ENCODE results near the gene PRPSAP1.

Gene PRPSAP1

DNA sequence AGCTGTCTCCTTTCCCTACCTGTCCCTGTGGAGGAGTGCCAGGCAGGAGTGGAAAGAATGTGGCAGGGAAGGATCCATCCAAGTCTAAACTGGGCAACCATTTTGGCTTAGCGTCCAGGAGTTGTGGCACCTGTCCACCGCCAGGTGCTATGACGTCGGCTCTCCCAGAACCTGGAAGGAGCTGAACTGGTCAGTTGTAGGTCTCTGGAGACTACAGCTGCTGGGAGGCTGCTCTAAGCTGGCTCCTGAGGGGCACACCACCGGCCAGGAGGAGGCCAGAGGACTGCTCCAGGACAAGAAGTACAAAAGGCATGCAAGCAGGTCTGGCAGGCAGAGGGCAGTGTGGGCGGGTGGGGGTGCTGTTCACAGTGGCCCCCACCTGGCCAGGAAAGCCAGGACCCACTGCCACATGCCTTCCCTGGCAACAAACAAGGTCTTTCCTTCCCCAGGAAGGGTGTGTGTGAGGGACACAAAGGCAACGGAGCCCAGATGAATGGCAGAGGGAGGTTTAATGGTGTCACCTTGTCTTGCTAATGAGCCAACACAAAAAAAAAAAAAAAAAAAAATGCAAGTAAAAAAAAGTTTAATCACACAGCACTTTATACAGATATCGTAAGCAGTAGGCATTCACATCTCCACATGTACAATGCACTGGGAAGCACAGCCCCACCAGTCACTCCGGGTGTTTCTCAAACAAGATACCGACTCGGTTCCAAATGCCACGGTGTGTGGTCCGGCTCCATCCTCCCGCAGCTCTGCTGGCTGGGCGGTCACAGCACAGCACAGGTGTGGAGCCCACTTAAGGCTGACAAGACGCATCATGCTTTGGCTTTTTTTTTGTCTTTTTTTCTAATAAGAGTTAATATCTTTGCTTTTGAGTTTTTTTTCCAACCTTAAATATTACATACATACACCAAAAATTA, 35.5 kb upstream of the PRPSAP1 start:
- H3K4me3 ChIP-seq (ENCODE audit: low read length), result no peak overlapping the region
- H3K9ac ChIP-seq (ENCODE audit: low read length), result no peak overlapping the region
- H3K9me3 ChIP-seq (ENCODE audit: control insufficient read depth, low read length), result no peaks in the 10 kb centered on the region
- H3K36me3 ChIP-seq (ENCODE audit: control insufficient read depth, insufficient read depth, low read length), result no peaks in the 10 kb centered on the region
- peaks cover 20% of the 10 kb centered on the region for H3K4me1 ChIP-seq (ENCODE audit: control insufficient read depth, insufficient read depth, low read length)
- peaks cover 16% of the 10 kb centered on the region for H3K27me3 ChIP-seq (ENCODE audit: control insufficient read depth, insufficient read depth, low read length)

DNA sequence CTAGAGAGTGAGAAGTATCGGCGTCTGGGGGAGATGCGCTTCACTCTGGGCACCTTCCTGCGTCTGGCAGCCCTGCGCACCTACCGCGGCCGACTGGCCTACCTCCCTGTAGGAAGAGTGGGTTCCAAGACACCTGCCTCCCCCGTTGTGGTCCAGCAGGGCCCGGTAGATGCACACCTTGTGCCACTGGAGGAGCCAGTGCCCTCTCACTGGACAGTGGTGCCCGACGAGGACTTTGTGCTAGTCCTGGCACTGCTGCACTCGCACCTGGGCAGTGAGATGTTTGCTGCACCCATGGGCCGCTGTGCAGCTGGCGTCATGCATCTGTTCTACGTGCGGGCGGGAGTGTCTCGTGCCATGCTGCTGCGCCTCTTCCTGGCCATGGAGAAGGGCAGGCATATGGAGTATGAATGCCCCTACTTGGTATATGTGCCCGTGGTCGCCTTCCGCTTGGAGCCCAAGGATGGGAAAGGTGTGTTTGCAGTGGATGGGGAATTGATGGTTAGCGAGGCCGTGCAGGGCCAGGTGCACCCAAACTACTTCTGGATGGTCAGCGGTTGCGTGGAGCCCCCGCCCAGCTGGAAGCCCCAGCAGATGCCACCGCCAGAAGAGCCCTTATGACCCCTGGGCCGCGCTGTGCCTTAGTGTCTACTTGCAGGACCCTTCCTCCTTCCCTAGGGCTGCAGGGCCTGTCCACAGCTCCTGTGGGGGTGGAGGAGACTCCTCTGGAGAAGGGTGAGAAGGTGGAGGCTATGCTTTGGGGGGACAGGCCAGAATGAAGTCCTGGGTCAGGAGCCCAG, 33.5 kb upstream of the PRPSAP1 start:
- Histone ChIP-seq H3K27me3 (ENCODE audit: control insufficient read depth, insufficient read depth, low read length) (peaks cover 30% of the 10 kb centered on the region), H3K4me3 (ENCODE audit: low read length) (no peak overlapping the region), H3K36me3 (ENCODE audit: control insufficient read depth, insufficient read depth, low read length) (no peaks in the 10 kb centered on the region), H3K9ac (ENCODE audit: low read length) (no peak overlapping the region), H3K9me3 (ENCODE audit: control insufficient read depth, low read length) (no peaks in the 10 kb centered on the region), H3K4me1 (ENCODE audit: control insufficient read depth, insufficient read depth, low read length) (peaks cover 32% of the 10 kb centered on the region)

GRCh38 chr17:76385892-76386786, 32.4 kb upstream of the PRPSAP1 start:
- no peaks in the 10 kb centered on the region for H3K9me3 ChIP-seq (ENCODE audit: control insufficient read depth, low read length)
- peak overlapping the region; percentile 41 for H3K4me3 ChIP-seq (ENCODE audit: low read length)
- H3K36me3 ChIP-seq (ENCODE audit: control insufficient read depth, insufficient read depth, low read length), result no peaks in the 10 kb centered on the region
- H3K27me3 ChIP-seq (ENCODE audit: control insufficient read depth, insufficient read depth, low read length), result peaks cover 30% of the 10 kb centered on the region
- peak overlapping the region; percentile 47 for H3K9ac ChIP-seq (ENCODE audit: low read length)
- peaks cover 32% of the 10 kb centered on the region for H3K4me1 ChIP-seq (ENCODE audit: control insufficient read depth, insufficient read depth, low read length)

DNA sequence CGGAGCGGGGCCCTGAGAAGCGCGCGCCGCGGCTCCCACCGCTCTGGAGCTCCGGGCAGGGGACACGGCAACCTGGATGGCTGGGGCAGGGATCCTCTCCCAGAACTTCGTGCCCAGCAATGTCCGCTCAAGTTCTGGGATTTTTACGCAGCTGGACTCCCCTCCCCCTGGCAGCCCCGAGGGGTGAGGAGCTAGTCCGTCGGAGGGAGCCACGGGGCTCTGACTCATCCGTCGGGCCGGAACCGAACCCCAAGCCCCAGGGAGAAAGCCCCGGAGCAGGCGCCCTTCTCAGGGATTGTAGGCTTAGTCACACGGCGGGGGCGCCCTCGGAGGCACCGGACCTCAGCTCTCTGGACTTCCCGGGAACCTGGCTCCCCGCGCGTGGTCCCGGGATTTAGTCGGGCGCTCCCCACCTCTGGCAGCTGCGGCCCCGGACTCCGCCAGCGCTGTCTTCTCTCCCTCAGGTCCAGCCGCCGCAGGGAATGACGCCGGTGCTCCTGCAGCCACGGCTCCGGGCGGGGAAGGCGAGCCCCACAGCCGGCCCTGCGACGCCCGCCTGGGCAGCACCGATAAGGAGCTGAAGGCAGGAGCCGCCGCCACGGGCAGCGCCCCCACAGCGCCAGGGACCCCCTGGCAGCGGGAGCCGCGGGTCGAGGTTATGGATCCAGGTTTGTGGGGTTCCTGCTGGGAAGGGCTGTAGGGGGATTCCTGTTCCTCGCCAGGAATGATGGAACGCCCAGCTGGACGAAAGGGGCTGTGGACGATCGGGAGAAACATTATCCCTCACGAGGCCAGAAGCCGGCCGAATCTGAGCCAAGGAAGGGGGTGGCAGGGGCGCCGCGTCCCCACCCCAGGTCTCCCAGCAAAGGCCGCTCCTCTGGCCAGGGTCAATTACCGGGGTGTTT, 31.5 kb upstream of the PRPSAP1 start:
- Histone ChIP-seq H3K36me3 (ENCODE audit: control insufficient read depth, insufficient read depth, low read length) (no peaks in the 10 kb centered on the region), H3K9ac (ENCODE audit: low read length) (peak overlapping the region; percentile 47), H3K4me1 (ENCODE audit: control insufficient read depth, insufficient read depth, low read length) (peaks cover 32% of the 10 kb centered on the region), H3K4me3 (ENCODE audit: low read length) (peak overlapping the region; percentile 41), H3K27me3 (ENCODE audit: control insufficient read depth, insufficient read depth, low read length) (peaks cover 30% of the 10 kb centered on the region), H3K9me3 (ENCODE audit: control insufficient read depth, low read length) (no peaks in the 10 kb centered on the region)

GRCh38 chr17:76384222-76384986, 30.7 kb upstream of the PRPSAP1 start, which contains the start of gene SPHK1:
Gene SPHK1 (plus strand): TSS chr17:76384609. CDS start chr17:76385645, 1,036 bp downstream.
- peak within 1 kb of the TSS; percentile 47 for H3K9ac ChIP-seq (ENCODE audit: low read length)
- peaks cover 32% of the 10 kb centered on the region for H3K4me1 ChIP-seq (ENCODE audit: control insufficient read depth, insufficient read depth, low read length)

GRCh38 chr17:76383546-76384221, 30.0 kb upstream of the PRPSAP1 start:
- Histone ChIP-seq H3K4me3 (ENCODE audit: low read length) (peak overlapping the region; percentile 36), H3K36me3 (ENCODE audit: control insufficient read depth, insufficient read depth, low read length) (no peaks in the 10 kb centered on the region), H3K4me1 (ENCODE audit: control insufficient read depth, insufficient read depth, low read length) (peaks cover 32% of the 10 kb centered on the region), H3K9me3 (ENCODE audit: control insufficient read depth, low read length) (no peaks in the 10 kb centered on the region), H3K27me3 (ENCODE audit: control insufficient read depth, insufficient read depth, low read length) (peaks cover 30% of the 10 kb centered on the region), H3K9ac (ENCODE audit: low read length) (peak overlapping the region; percentile 15)

More at GRCh38 chr17:76384222-76384986, 30.7 kb upstream of the PRPSAP1 start, which contains the start of gene SPHK1:
- Histone ChIP-seq H3K27me3 (ENCODE audit: control insufficient read depth, insufficient read depth, low read length) (peaks cover 30% of the 10 kb centered on the region), H3K9me3 (ENCODE audit: control insufficient read depth, low read length) (no peaks in the 10 kb centered on the region), H3K4me3 (ENCODE audit: low read length) (peak within 1 kb of the TSS; percentile 41), H3K36me3 (ENCODE audit: control insufficient read depth, insufficient read depth, low read length) (no peaks in the 10 kb centered on the region)

- Histone ChIP-seq H3K4me3 (ENCODE audit: low read length) (peak overlapping the region; percentile 36), H3K36me3 (ENCODE audit: control insufficient read depth, insufficient read depth, low read length) (no peaks in the 10 kb centered on the region), H3K9me3 (ENCODE audit: control insufficient read depth, low read length) (no peaks in the 10 kb centered on the region), H3K27me3 (ENCODE audit: control insufficient read depth, insufficient read depth, low read length) (peaks cover 30% of the 10 kb centered on the region), H3K9ac (ENCODE audit: low read length) (peak overlapping the region; percentile 15), H3K4me1 (ENCODE audit: control insufficient read depth, insufficient read depth, low read length) (peaks cover 32% of the 10 kb centered on the region)
These were observed 29.3 kb upstream of the PRPSAP1 start for GRCh38 chr17:76382803-76383545.

DNA sequence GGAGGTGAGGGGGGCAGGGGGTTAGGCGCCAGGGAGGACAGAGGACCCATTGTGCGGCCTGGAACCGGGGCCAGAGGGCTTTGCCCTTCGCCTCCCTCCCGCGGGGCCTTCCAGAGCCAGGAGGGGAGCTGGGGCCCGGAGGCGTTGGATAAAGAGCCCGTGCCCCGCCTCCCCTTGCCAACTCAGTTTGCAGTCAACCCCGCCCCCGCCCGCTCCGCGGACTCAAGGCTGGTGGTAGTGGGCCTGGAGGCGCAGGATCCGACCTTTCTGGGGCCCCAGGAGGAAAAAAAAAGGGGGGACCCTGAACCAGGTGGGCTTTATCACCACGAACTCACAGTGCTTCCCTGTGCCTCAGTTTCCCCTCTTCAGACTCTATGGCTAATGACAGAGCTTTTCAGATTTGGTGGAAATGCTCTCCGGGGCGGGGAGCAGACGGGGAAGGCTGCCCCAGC, 28.7 kb upstream of the PRPSAP1 start:
- no peak overlapping the region for H3K9ac ChIP-seq (ENCODE audit: low read length)

GRCh38 chr17:76381633-76382350, 28.1 kb upstream of the PRPSAP1 start:
- no peaks in the 10 kb centered on the region for H3K9me3 ChIP-seq (ENCODE audit: control insufficient read depth, low read length)
- H3K4me3 ChIP-seq (ENCODE audit: low read length), result no peak overlapping the region
- no peak overlapping the region for H3K9ac ChIP-seq (ENCODE audit: low read length)
- H3K4me1 ChIP-seq (ENCODE audit: control insufficient read depth, insufficient read depth, low read length), result peaks cover 32% of the 10 kb centered on the region
- H3K27me3 ChIP-seq (ENCODE audit: control insufficient read depth, insufficient read depth, low read length), result peaks cover 30% of the 10 kb centered on the region
- no peaks in the 10 kb centered on the region for H3K36me3 ChIP-seq (ENCODE audit: control insufficient read depth, insufficient read depth, low read length)

More for the DNA sequence above, 28.7 kb upstream of the PRPSAP1 start:
- H3K4me3 ChIP-seq (ENCODE audit: low read length), result no peak overlapping the region
- H3K9me3 ChIP-seq (ENCODE audit: control insufficient read depth, low read length), result no peaks in the 10 kb centered on the region
- H3K27me3 ChIP-seq (ENCODE audit: control insufficient read depth, insufficient read depth, low read length), result peaks cover 30% of the 10 kb centered on the region
- H3K4me1 ChIP-seq (ENCODE audit: control insufficient read depth, insufficient read depth, low read length), result peaks cover 32% of the 10 kb centered on the region
- H3K36me3 ChIP-seq (ENCODE audit: control insufficient read depth, insufficient read depth, low read length), result no peaks in the 10 kb centered on the region

All from mucosa of stomach (tissue), 1 donor.